ENCODE results near the gene ZMAT5. TPM values are rescaled to one million over a fixed set of nuclear protein-coding genes. Genes with fewer than 3 reads are reported as not detected.

Gene ZMAT5
- total RNA-seq, 1 donor from 2014 or later, result 37.1 TPM

DNA sequence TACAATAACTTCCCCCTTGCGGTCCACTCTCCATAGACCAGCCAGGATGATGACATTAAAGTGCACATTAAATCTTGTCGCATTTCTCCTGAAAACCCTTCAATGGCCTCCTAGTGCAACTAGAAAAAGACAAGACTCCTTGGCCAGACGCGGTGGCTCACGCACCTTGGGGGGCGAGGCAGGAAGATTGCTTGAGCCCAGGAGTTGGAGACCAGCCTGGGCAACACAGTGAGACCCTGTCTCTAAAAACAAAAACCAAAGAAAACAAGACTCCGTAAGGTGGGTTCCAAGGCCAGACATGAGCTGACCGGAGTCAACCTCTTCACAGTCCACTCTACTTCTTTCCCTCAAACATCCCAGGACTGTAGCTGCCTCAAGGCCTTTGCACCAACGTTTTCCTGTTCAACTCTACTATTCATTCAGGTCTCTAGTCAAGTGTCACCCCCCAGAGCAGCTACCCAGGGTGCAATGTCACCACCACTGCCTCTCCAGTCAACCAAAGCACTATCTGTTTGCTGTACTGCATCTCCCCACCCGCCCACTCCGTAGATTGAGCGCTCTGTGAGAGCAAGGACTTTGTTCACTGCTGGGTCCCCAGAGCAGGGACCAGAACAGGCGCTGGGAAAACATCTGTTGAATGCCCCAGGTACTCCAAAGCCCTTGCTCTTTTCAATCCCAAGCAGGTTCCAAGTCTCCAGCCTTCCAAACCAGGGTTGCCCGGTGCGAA lies 739 bp downstream of the ZMAT5 start:
- DNase-seq (ENCODE audit: low read depth), result no peak
- H3K36me3 ChIP-seq (ENCODE audit: control insufficient read depth, insufficient read depth, low read length), result no peaks in the 10 kb centered on the region
- H3K27me3 ChIP-seq (ENCODE audit: control insufficient read depth, insufficient read depth, low read length), result no peaks in the 10 kb centered on the region
- peak overlapping the region; percentile 73 for H3K4me3 ChIP-seq (ENCODE audit: low read depth, low read length)
- TF ChIP-seq, protein P1, sequence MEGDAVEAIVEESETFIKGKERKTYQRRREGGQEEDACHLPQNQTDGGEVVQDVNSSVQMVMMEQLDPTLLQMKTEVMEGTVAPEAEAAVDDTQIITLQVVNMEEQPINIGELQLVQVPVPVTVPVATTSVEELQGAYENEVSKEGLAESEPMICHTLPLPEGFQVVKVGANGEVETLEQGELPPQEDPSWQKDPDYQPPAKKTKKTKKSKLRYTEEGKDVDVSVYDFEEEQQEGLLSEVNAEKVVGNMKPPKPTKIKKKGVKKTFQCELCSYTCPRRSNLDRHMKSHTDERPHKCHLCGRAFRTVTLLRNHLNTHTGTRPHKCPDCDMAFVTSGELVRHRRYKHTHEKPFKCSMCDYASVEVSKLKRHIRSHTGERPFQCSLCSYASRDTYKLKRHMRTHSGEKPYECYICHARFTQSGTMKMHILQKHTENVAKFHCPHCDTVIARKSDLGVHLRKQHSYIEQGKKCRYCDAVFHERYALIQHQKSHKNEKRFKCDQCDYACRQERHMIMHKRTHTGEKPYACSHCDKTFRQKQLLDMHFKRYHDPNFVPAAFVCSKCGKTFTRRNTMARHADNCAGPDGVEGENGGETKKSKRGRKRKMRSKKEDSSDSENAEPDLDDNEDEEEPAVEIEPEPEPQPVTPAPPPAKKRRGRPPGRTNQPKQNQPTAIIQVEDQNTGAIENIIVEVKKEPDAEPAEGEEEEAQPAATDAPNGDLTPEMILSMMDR (IDR thresholded peaks at IDR 0.05; ENCODE audit: insufficient read depth, low read length, poor library complexity, severe bottlenecking), result no peak

- DNase-seq (ENCODE audit: low read depth), result no peak
- Histone ChIP-seq H3K36me3 (ENCODE audit: control insufficient read depth, insufficient read depth, low read length) (no peaks in the 10 kb centered on the region), H3K4me3 (ENCODE audit: low read depth, low read length) (no peak overlapping the region), H3K27me3 (ENCODE audit: control insufficient read depth, insufficient read depth, low read length) (no peaks in the 10 kb centered on the region)
- TF ChIP-seq, protein P1 (IDR thresholded peaks at IDR 0.05; ENCODE audit: insufficient read depth, low read length, poor library complexity, severe bottlenecking), result no peak
These were observed 4.5 kb downstream of the ZMAT5 start for GRCh38 chr22:29762263-29762662.

DNA sequence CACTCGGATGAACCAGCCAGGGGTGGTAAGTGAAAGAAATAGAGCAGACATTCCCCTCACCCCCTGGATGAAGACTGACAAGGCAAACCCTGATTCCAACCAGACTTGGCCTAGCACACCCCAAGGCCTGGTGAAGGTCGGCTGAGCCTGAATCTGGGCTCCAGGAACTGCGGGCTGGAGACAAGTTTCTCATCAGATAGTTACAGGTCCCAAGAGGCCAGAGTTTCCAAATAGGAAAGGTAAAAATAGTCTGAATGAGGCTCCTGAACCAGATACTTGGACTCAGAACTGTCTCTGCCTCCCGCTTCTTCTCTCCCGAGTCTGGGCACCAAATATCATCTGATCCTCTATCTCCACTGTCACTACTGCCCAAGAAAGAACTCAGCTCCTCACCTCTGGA lies 7.8 kb downstream of the ZMAT5 start:
- no peaks in the 10 kb centered on the region for H3K36me3 ChIP-seq (ENCODE audit: control insufficient read depth, insufficient read depth, low read length)
- no peaks in the 10 kb centered on the region for H3K27me3 ChIP-seq (ENCODE audit: control insufficient read depth, insufficient read depth, low read length)
- no peak for DNase-seq (ENCODE audit: low read depth)
- H3K4me3 ChIP-seq (ENCODE audit: low read depth, low read length), result no peak overlapping the region
- TF ChIP-seq, protein P1 (IDR thresholded peaks at IDR 0.05; ENCODE audit: insufficient read depth, low read length, poor library complexity, severe bottlenecking), result no peak

- TF ChIP-seq, protein P1 (IDR thresholded peaks at IDR 0.05; ENCODE audit: insufficient read depth, low read length, poor library complexity, severe bottlenecking), result no peak
- H3K36me3 ChIP-seq (ENCODE audit: control insufficient read depth, insufficient read depth, low read length), result no peaks in the 10 kb centered on the region
- H3K4me3 ChIP-seq (ENCODE audit: low read depth, low read length), result no peak overlapping the region
- DNase-seq (ENCODE audit: low read depth), result no peak
- H3K27me3 ChIP-seq (ENCODE audit: control insufficient read depth, insufficient read depth, low read length), result no peaks in the 10 kb centered on the region
These were observed 8.7 kb downstream of the ZMAT5 start for GRCh38 chr22:29758068-29758622.

GRCh38 chr22:29757096-29757495 lies 9.7 kb downstream of the ZMAT5 start:
- no peak for DNase-seq (ENCODE audit: low read depth)
- TF ChIP-seq, protein P1 (IDR thresholded peaks at IDR 0.05; ENCODE audit: insufficient read depth, low read length, poor library complexity, severe bottlenecking), result no peak
- Histone ChIP-seq H3K4me3 (ENCODE audit: low read depth, low read length) (no peak overlapping the region), H3K36me3 (ENCODE audit: control insufficient read depth, insufficient read depth, low read length) (no peaks in the 10 kb centered on the region), H3K27me3 (ENCODE audit: control insufficient read depth, insufficient read depth, low read length) (no peaks in the 10 kb centered on the region)

GRCh38 chr22:29756341-29756740 lies 10.5 kb downstream of the ZMAT5 start:
- Histone ChIP-seq H3K36me3 (ENCODE audit: control insufficient read depth, insufficient read depth, low read length) (no peaks in the 10 kb centered on the region), H3K4me3 (ENCODE audit: low read depth, low read length) (no peak overlapping the region), H3K27me3 (ENCODE audit: control insufficient read depth, insufficient read depth, low read length) (no peaks in the 10 kb centered on the region)
- DNase-seq (ENCODE audit: low read depth), result no peak
- TF ChIP-seq, protein P1 (IDR thresholded peaks at IDR 0.05; ENCODE audit: insufficient read depth, low read length, poor library complexity, severe bottlenecking), result no peak

Measured in kidney epithelial cell (primary cell).